GM08714 (cell line): ENCODE data around the gene ORC3.

Source experiments
- H3K4me3 ChIP-seq: fragments of 200-500 bp; sonication (Bioruptor generic); 2 replicates; pipeline ENCODE4 v1.5.1; 2014; ENCODE audit warnings: mild to moderate bottlenecking, low read length, inconsistent platforms
- ZNF274 ChIP-seq: IDR thresholded peaks from 2 replicates; pipeline ENCODE4 v1.6.1; 2012; ENCODE audit warnings: mild to moderate bottlenecking, low read depth, low read length

ORC3 gene

GRCh38 chr6:87589693-87590416 is at the start of gene ORC3, which contains the start of gene RARS2:
Gene ORC3 (plus strand): TSS chr6:87590135. CDS start chr6:87590169, 34 bp downstream.
Gene RARS2 (minus strand): TSS chr6:87589987. CDS start chr6:87589957, 30 bp downstream.
- TF ChIP-seq ZNF274: no peak
- H3K4me3 ChIP-seq: peak within 1 kb of the TSS; percentile 81

GRCh38 chr6:87540539-87540938 is 49.4 kb upstream of the ORC3 start:
- no peak overlapping the region for H3K4me3 ChIP-seq

GRCh38 chr6:87541041-87541440 is 48.9 kb upstream of the ORC3 start:
- TF ChIP-seq ZNF274: no peak

More at GRCh38 chr6:87540539-87540938, 49.4 kb upstream of the ORC3 start:
- TF ChIP-seq ZNF274: no peak

GRCh38 chr6:87541744-87542143 is 48.2 kb upstream of the ORC3 start:
- no peak overlapping the region for H3K4me3 ChIP-seq
- no peak for TF ChIP-seq ZNF274

More at GRCh38 chr6:87541041-87541440, 48.9 kb upstream of the ORC3 start:
- H3K4me3 ChIP-seq: no peak overlapping the region

GRCh38 chr6:87543696-87544473 is 46.0 kb upstream of the ORC3 start:
- no peak for TF ChIP-seq ZNF274
- H3K4me3 ChIP-seq: no peak overlapping the region

GRCh38 chr6:87544474-87544735 is 45.5 kb upstream of the ORC3 start:
- TF ChIP-seq ZNF274: no peak
- no peak overlapping the region for H3K4me3 ChIP-seq

- H3K4me3 ChIP-seq: no peak overlapping the region
- no peak for TF ChIP-seq ZNF274
Measured at GRCh38 chr6:87551799-87552198, 38.1 kb upstream of the ORC3 start.

GRCh38 chr6:87553159-87553765 is 36.7 kb upstream of the ORC3 start:
- no peak overlapping the region for H3K4me3 ChIP-seq
- TF ChIP-seq ZNF274: no peak

- TF ChIP-seq ZNF274: no peak
Measured at GRCh38 chr6:87555506-87555905, 34.4 kb upstream of the ORC3 start.

GRCh38 chr6:87558446-87558845 is 31.5 kb upstream of the ORC3 start:
- no peak for TF ChIP-seq ZNF274
- H3K4me3 ChIP-seq: no peak overlapping the region

More at GRCh38 chr6:87555506-87555905, 34.4 kb upstream of the ORC3 start:
- no peak overlapping the region for H3K4me3 ChIP-seq

- no peak for TF ChIP-seq ZNF274
- H3K4me3 ChIP-seq: no peak overlapping the region
Measured at GRCh38 chr6:87561017-87561416, 28.9 kb upstream of the ORC3 start.

GRCh38 chr6:87572021-87572420 is 17.9 kb upstream of the ORC3 start:
- H3K4me3 ChIP-seq: no peak overlapping the region

GRCh38 chr6:87572883-87573282 is 17.1 kb upstream of the ORC3 start:
- peak overlapping the region; percentile 44; the same call in 1 of the 2 replicates for H3K4me3 ChIP-seq
- no peak for TF ChIP-seq ZNF274

More at GRCh38 chr6:87572021-87572420, 17.9 kb upstream of the ORC3 start:
- TF ChIP-seq ZNF274: no peak

GRCh38 chr6:87573307-87574024 is 16.5 kb upstream of the ORC3 start:
- H3K4me3 ChIP-seq: peak overlapping the region; percentile 44; the same call in 1 of the 2 replicates
- TF ChIP-seq ZNF274: no peak

- no peak for TF ChIP-seq ZNF274
- H3K4me3 ChIP-seq: no peak overlapping the region
Measured at GRCh38 chr6:87574237-87574804, 15.6 kb upstream of the ORC3 start.
